Neural progenitor cell (in vitro differentiated cells): ENCODE measurements around the gene CSNK1G2.

Experiments
- EZH2 ChIP-seq: fragments of 200-600 bp; sonication (generic); IDR thresholded peaks from 2 replicates; pipeline ENCODE4 v1.6.1; 2017; ENCODE audit warnings: antibody characterized with exemption, mild to moderate bottlenecking, moderate library complexity
- EZH2phosphoT487 ChIP-seq: fragments of 200-600 bp; sonication (generic); IDR thresholded peaks from 2 replicates; pipeline ENCODE4 v1.6.1; 2017; ENCODE audit warnings: antibody characterized with exemption
- TF ChIP-seq, protein P1 (sequence below): fragments of 200-600 bp; sonication (generic); IDR thresholded peaks from 2 replicates; pipeline ENCODE4 v1.5.1; 2017; ENCODE audit warnings: antibody characterized with exemption, mild to moderate bottlenecking

DNA sequence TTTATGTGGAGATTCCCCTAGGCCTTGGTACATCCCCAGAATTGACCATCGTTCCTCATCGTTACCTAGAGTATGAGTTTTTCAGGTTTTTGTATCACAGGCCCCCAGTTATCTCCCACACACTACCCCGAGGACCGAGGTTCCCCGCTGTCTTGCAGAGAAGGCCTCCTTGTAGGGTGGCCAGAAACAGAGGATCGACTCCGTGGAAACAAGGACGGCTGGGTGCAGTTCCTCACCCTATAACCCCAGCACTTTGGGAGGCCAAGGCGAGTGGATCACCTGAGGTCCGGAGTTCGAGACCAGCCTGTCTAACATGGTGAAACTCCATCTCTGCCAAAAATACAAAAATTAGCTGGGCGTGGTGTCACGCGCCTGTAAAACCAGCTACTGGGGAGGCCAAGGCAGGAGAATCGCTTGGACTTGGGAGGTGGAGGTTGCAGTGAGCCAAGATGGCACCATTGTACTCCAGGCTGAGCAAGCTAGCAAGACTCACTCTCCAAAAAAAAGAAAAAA is 35.1 kb upstream of the CSNK1G2 start:
- TF ChIP-seq, protein P1, sequence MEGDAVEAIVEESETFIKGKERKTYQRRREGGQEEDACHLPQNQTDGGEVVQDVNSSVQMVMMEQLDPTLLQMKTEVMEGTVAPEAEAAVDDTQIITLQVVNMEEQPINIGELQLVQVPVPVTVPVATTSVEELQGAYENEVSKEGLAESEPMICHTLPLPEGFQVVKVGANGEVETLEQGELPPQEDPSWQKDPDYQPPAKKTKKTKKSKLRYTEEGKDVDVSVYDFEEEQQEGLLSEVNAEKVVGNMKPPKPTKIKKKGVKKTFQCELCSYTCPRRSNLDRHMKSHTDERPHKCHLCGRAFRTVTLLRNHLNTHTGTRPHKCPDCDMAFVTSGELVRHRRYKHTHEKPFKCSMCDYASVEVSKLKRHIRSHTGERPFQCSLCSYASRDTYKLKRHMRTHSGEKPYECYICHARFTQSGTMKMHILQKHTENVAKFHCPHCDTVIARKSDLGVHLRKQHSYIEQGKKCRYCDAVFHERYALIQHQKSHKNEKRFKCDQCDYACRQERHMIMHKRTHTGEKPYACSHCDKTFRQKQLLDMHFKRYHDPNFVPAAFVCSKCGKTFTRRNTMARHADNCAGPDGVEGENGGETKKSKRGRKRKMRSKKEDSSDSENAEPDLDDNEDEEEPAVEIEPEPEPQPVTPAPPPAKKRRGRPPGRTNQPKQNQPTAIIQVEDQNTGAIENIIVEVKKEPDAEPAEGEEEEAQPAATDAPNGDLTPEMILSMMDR: no peak
- TF ChIP-seq EZH2 (no peak), EZH2phosphoT487 (no peak)
